CD14-positive monocyte (primary cell): Measurements from ENCODE around the gene PIEZO2. TPM values are rescaled to one million over a fixed set of nuclear protein-coding genes. Genes with fewer than 3 reads are reported as not detected.

Source experiments
- DNase-seq, 3 donors: peaks; one replicate each; pipeline ENCODE4 v3.0.0-alpha.2; 2011 to 2022
- H2AFZ ChIP-seq: 2 replicates; pipeline ENCODE4 v1.6.0; 2012; ENCODE audit warnings: mild to moderate bottlenecking, low read depth, low read length, inconsistent platforms; ENCODE audit not compliant: insufficient read depth, poor library complexity, severe bottlenecking
- H3K27ac ChIP-seq, 2 donors: 1 replicate in 1 of 2; 2 replicates in 1 of 2; pipeline ENCODE4 v1.5.1; 2012 to 2013; ENCODE audit warnings: low read length in 2 of 2, control low read depth in 1 of 2, inconsistent platforms in 1 of 2, low read depth in 1 of 2, mild to moderate bottlenecking in 1 of 2
- H3K27me3 ChIP-seq, 2 donors: one replicate each; pipeline versions ENCODE4 v1.6.0 to v1.6.1; 2011 to 2013; ENCODE audit warnings: low read length in 2 of 2; ENCODE audit not compliant: control insufficient read depth in 2 of 2, insufficient read depth in 2 of 2
- H3K36me3 ChIP-seq, 2 donors: replicated peaks in 1 of 2; 1 replicate in 1 of 2; 2 replicates in 1 of 2; pipeline versions ENCODE4 v1.5.1 to v1.6.1; 2012 to 2013; ENCODE audit warnings: low read length in 2 of 2, control low read depth in 1 of 2, inconsistent platforms in 1 of 2, mild to moderate bottlenecking in 1 of 2; ENCODE audit not compliant: insufficient read depth in 2 of 2, control insufficient read depth in 1 of 2
- H3K4me1 ChIP-seq, 2 donors: 1 replicate in 1 of 2; 2 replicates in 1 of 2; pipeline versions ENCODE4 v1.5.1 to v1.6.1; 2012 to 2013; ENCODE audit warnings: low read length in 2 of 2, control low read depth in 1 of 2, inconsistent platforms in 1 of 2, mild to moderate bottlenecking in 1 of 2, moderate library complexity in 1 of 2; ENCODE audit not compliant: insufficient read depth in 2 of 2, control insufficient read depth in 1 of 2
- H3K4me2 ChIP-seq: replicated peaks from 2 replicates; pipeline ENCODE3; 2012; ENCODE audit warnings: low read length, moderate library complexity, mild to moderate bottlenecking; ENCODE audit not compliant: poor library complexity, severe bottlenecking; ENCODE audit errors: extremely low read depth
- H3K4me3 ChIP-seq, 3 experiments: fragments of 200-600 bp in 1 of 3; sonication (generic) in 1 of 3; replicated peaks in 1 of 3; 1 replicate in 2 of 3; 2 replicates in 1 of 3; pipeline ENCODE4 v1.5.1; 2011 to 2013; ENCODE audit warnings: low read length in 3 of 3, mild to moderate bottlenecking in 3 of 3, control low read depth in 2 of 3, low read depth in 2 of 3, inconsistent platforms in 1 of 3, moderate library complexity in 1 of 3
- H3K79me2 ChIP-seq: 2 replicates; pipeline ENCODE4 v1.6.0; 2012; ENCODE audit warnings: mild to moderate bottlenecking, control low read depth, inconsistent platforms, low read length, moderate library complexity; ENCODE audit not compliant: insufficient read depth
- H3K9ac ChIP-seq: 2 replicates; pipeline ENCODE4 v1.6.0; 2017; ENCODE audit warnings: low read length, mild to moderate bottlenecking; ENCODE audit not compliant: insufficient read depth, poor library complexity, severe bottlenecking
- H3K9me3 ChIP-seq, 2 donors: replicated peaks in 1 of 2; 1 replicate in 1 of 2; 2 replicates in 1 of 2; pipeline versions ENCODE4 v1.5.1 to v1.6.1; 2012 to 2013; ENCODE audit warnings: low read length in 2 of 2, control low read depth in 1 of 2; ENCODE audit not compliant: control insufficient read depth in 1 of 2, insufficient read depth in 1 of 2
- H4K20me1 ChIP-seq: 2 replicates; pipeline ENCODE4 v1.6.0; 2012; ENCODE audit warnings: mild to moderate bottlenecking, low read length, control low read depth, moderate library complexity; ENCODE audit not compliant: insufficient read depth
- H3K27ac Mint-ChIP-seq, 7 donors: one replicate each; pipeline ENCODE4 v1.8.0; 2020; ENCODE audit warnings: mild to moderate bottlenecking in 7 of 7, mixed read lengths in 7 of 7, moderate library complexity in 6 of 7, inconsistent platforms in 2 of 7
- H3K27me3 Mint-ChIP-seq, 3 donors: one replicate each; pipeline ENCODE4 v1.8.0; 2021 to 2022; ENCODE audit warnings: low read depth in 3 of 3, mild to moderate bottlenecking in 3 of 3, mixed read lengths in 3 of 3, moderate library complexity in 3 of 3, inconsistent platforms in 1 of 3
- H3K36me3 Mint-ChIP-seq, 2 donors: one replicate each; pipeline ENCODE4 v1.8.0; 2020; ENCODE audit warnings: mixed read lengths in 2 of 2, inconsistent platforms in 1 of 2, mild to moderate bottlenecking in 1 of 2
- H3K4me1 Mint-ChIP-seq: one replicate; pipeline ENCODE4 v1.8.0; 2020; ENCODE audit warnings: mild to moderate bottlenecking, mixed read lengths
- H3K4me3 Mint-ChIP-seq, 2 donors: one replicate each; pipeline ENCODE4 v1.8.0; 2020; ENCODE audit warnings: mild to moderate bottlenecking in 2 of 2, mixed read lengths in 2 of 2, moderate library complexity in 1 of 2
- H3K9me3 Mint-ChIP-seq, 7 donors: one replicate each; pipeline ENCODE4 v1.8.0; 2020 to 2022; ENCODE audit warnings: mixed read lengths in 7 of 7, mild to moderate bottlenecking in 6 of 7, moderate library complexity in 6 of 7, inconsistent platforms in 2 of 7
- WGBS: methylation state at CpG from one replicate; pipeline ENCODE4 v1.1.5; 2013; ENCODE audit warnings: missing lambda C conversion rate; ENCODE audit not compliant: insufficient coverage; 5-methylcytosine and 5-hydroxymethylcytosine counted together
- intact Hi-C, 2 donors: fragments of 100-400 bp; cut with micrococcal nuclease; formaldehyde crosslinking; loops; one replicate each; pipeline versions ENCODE4 v1.15.0 to v1.15.1; 2023
- polyA plus RNA-seq, 3 donors: library from polyadenylated mRNA; depleted of rRNA in 1 of 3; unstranded in 2 of 3; stranded (reverse) in 1 of 3; fragments of 300-500 nt in 2 of 3; fragments of >200 nt in 1 of 3; fragmentation: Illumina TruSeq in 2 of 3; gene quantifications; 1 replicate in 2 of 3; 2 replicates in 1 of 3; pipeline ENCODE4 v1.2.3, GENCODE V29; 2012 to 2021
- TF ChIP-seq, protein P1 (sequence below): fragments of 200-600 bp; IDR thresholded peaks from one replicate; pipeline ENCODE4 v1.8.0; 2022; ENCODE audit warnings: antibody characterized with exemption, mild to moderate bottlenecking

Gene PIEZO2
- polyA plus RNA-seq, 3 donors, result not detected

DNA sequence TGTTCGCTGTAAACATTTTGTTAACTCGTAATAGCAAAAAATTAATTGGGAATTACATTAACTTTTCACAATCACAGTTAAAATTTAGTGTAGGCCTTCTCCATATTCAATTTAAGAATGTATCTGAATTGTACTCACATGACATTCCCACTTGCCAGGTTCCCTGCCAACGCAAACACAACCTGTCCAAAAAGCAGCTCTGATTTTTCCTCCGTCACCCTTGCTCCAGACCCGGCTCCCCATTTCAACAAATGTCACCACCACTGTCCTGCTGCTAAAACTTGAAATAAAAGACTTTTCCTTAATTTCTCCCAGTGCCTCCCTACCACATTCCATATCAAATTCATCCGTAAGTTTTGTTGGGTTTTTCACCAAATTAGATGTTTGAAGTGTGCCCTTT lies 120.3 kb downstream of the PIEZO2 start:
- Histone ChIP-seq H4K20me1 (no peaks in the 10 kb centered on the region), H2AFZ (no peak overlapping the region), H3K4me3 (no peak overlapping the region), H3K9ac (no peak overlapping the region), H3K27ac (no peak overlapping the region), H3K4me1 (no peaks in the 10 kb centered on the region), H3K9me3 (no peaks in the 10 kb centered on the region), H3K4me2 (no peak overlapping the region), H3K79me2 (no peaks in the 10 kb centered on the region), H3K27me3 (no peaks in the 10 kb centered on the region), H3K36me3 (no peaks in the 10 kb centered on the region)
- Mint-ChIP-seq H3K4me1 (no peaks in the 10 kb centered on the region), H3K27me3 (peaks cover 0 to 5% (median 4%) of the 10 kb centered on the region in 3 donors), H3K4me3 (no peak overlapping the region), H3K36me3 (no peaks in the 10 kb centered on the region), H3K9me3 (peaks cover 0 to 2% (median 0%) of the 10 kb centered on the region in 7 donors), H3K27ac (no peak overlapping the region)
- intact Hi-C loops, result no loop called here
- DNase-seq, result no peak
- 98% methylated on average over 4 of the region's 6 CpGs for WGBS
- TF ChIP-seq, protein P1, sequence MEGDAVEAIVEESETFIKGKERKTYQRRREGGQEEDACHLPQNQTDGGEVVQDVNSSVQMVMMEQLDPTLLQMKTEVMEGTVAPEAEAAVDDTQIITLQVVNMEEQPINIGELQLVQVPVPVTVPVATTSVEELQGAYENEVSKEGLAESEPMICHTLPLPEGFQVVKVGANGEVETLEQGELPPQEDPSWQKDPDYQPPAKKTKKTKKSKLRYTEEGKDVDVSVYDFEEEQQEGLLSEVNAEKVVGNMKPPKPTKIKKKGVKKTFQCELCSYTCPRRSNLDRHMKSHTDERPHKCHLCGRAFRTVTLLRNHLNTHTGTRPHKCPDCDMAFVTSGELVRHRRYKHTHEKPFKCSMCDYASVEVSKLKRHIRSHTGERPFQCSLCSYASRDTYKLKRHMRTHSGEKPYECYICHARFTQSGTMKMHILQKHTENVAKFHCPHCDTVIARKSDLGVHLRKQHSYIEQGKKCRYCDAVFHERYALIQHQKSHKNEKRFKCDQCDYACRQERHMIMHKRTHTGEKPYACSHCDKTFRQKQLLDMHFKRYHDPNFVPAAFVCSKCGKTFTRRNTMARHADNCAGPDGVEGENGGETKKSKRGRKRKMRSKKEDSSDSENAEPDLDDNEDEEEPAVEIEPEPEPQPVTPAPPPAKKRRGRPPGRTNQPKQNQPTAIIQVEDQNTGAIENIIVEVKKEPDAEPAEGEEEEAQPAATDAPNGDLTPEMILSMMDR, result no peak

- Histone ChIP-seq H2AFZ (no peak overlapping the region), H3K4me1 (no peaks in the 10 kb centered on the region), H3K27me3 (no peaks in the 10 kb centered on the region), H3K9me3 (no peaks in the 10 kb centered on the region), H3K36me3 (no peaks in the 10 kb centered on the region), H3K4me2 (no peak overlapping the region), H3K27ac (no peak overlapping the region), H3K4me3 (no peak overlapping the region), H4K20me1 (no peaks in the 10 kb centered on the region), H3K79me2 (no peaks in the 10 kb centered on the region), H3K9ac (no peak overlapping the region)
- Mint-ChIP-seq H3K4me1 (no peaks in the 10 kb centered on the region), H3K27ac (no peak overlapping the region), H3K9me3 (peaks cover 0 to 3% (median 0%) of the 10 kb centered on the region in 7 donors), H3K4me3 (no peak overlapping the region), H3K27me3 (peaks cover 0 to 5% (median 4%) of the 10 kb centered on the region in 3 donors), H3K36me3 (no peaks in the 10 kb centered on the region)
- intact Hi-C loops, result no loop called here
- TF ChIP-seq, protein P1, result no peak
- no peak for DNase-seq
- WGBS, result 51% methylated on average over 2 of the region's 4 CpGs
These were observed 121.5 kb downstream of the PIEZO2 start for GRCh38 chr18:11027862-11028261.
